ENCODE measurements around the gene IDUA.

The IDUA gene

GRCh38 chr4:1021386-1022050 is 34.7 kb downstream of the IDUA start:
- TF ChIP-seq CTCF (IDR thresholded peaks at IDR 0.05; ENCODE audit: low read depth, low read length) = no peak
- DNase-seq (ENCODE audit: low read depth, low spot score) = no peak
- no peak overlapping the region for H3K4me3 ChIP-seq (ENCODE audit: low read depth, low read length)
- in situ Hi-C loops (cut with HindIII; ENCODE audit: low sequenced_read_pairs) = no loop called here

- no peak overlapping the region for H3K4me3 ChIP-seq (ENCODE audit: low read depth, low read length)
- no peak for DNase-seq (ENCODE audit: low read depth, low spot score)
- TF ChIP-seq CTCF (IDR thresholded peaks at IDR 0.05; ENCODE audit: low read depth, low read length) = no peak
- in situ Hi-C loops (cut with HindIII; ENCODE audit: low sequenced_read_pairs) = no loop called here
These were observed 35.4 kb downstream of the IDUA start for GRCh38 chr4:1022051-1022738.

GRCh38 chr4:1022739-1023066 is 35.9 kb downstream of the IDUA start:
- no peak for TF ChIP-seq CTCF (IDR thresholded peaks at IDR 0.05; ENCODE audit: low read depth, low read length)
- no peak overlapping the region for H3K4me3 ChIP-seq (ENCODE audit: low read depth, low read length)
- DNase-seq (ENCODE audit: low read depth, low spot score) = no peak
- in situ Hi-C loops (cut with HindIII; ENCODE audit: low sequenced_read_pairs) = no loop called here

GRCh38 chr4:1023075-1023640 is 36.3 kb downstream of the IDUA start:
- TF ChIP-seq CTCF (IDR thresholded peaks at IDR 0.05; ENCODE audit: low read depth, low read length) = no peak
- H3K4me3 ChIP-seq (ENCODE audit: low read depth, low read length) = no peak overlapping the region
- DNase-seq (ENCODE audit: low read depth, low spot score) = no peak
- in situ Hi-C loops (cut with HindIII; ENCODE audit: low sequenced_read_pairs) = no loop called here

- no peak for TF ChIP-seq CTCF (IDR thresholded peaks at IDR 0.05; ENCODE audit: low read depth, low read length)
- in situ Hi-C loops (cut with HindIII; ENCODE audit: low sequenced_read_pairs) = no loop called here
- no peak overlapping the region for H3K4me3 ChIP-seq (ENCODE audit: low read depth, low read length)
- DNase-seq (ENCODE audit: low read depth, low spot score) = no peak
These were observed 37.3 kb downstream of the IDUA start for GRCh38 chr4:1023895-1024740.

- no peak overlapping the region for H3K4me3 ChIP-seq (ENCODE audit: low read depth, low read length)
- DNase-seq (ENCODE audit: low read depth, low spot score) = no peak
- TF ChIP-seq CTCF (IDR thresholded peaks at IDR 0.05; ENCODE audit: low read depth, low read length) = no peak
These were observed 38.2 kb downstream of the IDUA start for GRCh38 chr4:1024882-1025545.

More at GRCh38 chr4:1024882-1025545, 38.2 kb downstream of the IDUA start:
- in situ Hi-C loops (cut with HindIII; ENCODE audit: low sequenced_read_pairs) = no loop called here
